Hepatocyte (in vitro differentiated cells): ENCODE data around the gene AKAP13. TPM values are rescaled to one million over a fixed set of nuclear protein-coding genes. Genes with fewer than 3 reads are reported as not detected.

ENCODE experiments used
- DNase-seq: peaks from one replicate; pipeline ENCODE4 v3.0.0-alpha.2; 2016; ENCODE audit warnings: low spot score
- H2AFZ ChIP-seq: fragments of 200-600 bp; sonication (generic); 2 replicates; pipeline ENCODE4 v1.6.0; 2016; ENCODE audit warnings: antibody characterized with exemption, mild to moderate bottlenecking
- H3K27ac ChIP-seq: fragments of 200-600 bp; sonication (generic); 2 replicates; pipeline ENCODE4 v1.5.1; 2016; ENCODE audit warnings: mild to moderate bottlenecking
- H3K27me3 ChIP-seq: fragments of 200-600 bp; sonication (generic); 2 replicates; pipeline ENCODE4 v1.6.1; 2016
- H3K36me3 ChIP-seq: fragments of 200-600 bp; sonication (generic); replicated peaks from 2 replicates; pipeline ENCODE4 v1.5.1; 2016; ENCODE audit warnings: low read depth; ENCODE audit not compliant: insufficient read depth
- H3K4me1 ChIP-seq: fragments of 200-600 bp; sonication (generic); 2 replicates; pipeline ENCODE4 v1.5.1; 2016; ENCODE audit warnings: mild to moderate bottlenecking, moderate library complexity; ENCODE audit not compliant: insufficient read depth
- H3K4me2 ChIP-seq: fragments of 200-600 bp; sonication (generic); 2 replicates; pipeline ENCODE4 v1.6.0; 2016
- H3K4me3 ChIP-seq: fragments of 200-600 bp; sonication (generic); 2 replicates; pipeline ENCODE4 v1.5.1; 2016; ENCODE audit warnings: mild to moderate bottlenecking
- H3K79me2 ChIP-seq: fragments of 200-600 bp; sonication (generic); 2 replicates; pipeline ENCODE4 v1.6.0; 2017; ENCODE audit warnings: mild to moderate bottlenecking
- H3K9me2 ChIP-seq: fragments of 200-600 bp; sonication (generic); replicated peaks from 2 replicates; pipeline ENCODE4 v1.6.0; 2017; ENCODE audit warnings: mild to moderate bottlenecking; ENCODE audit not compliant: insufficient read depth
- H3K9me3 ChIP-seq: fragments of 200-600 bp; sonication (generic); 2 replicates; pipeline ENCODE4 v1.5.1; 2016; ENCODE audit warnings: low read depth, mild to moderate bottlenecking
- H4K20me1 ChIP-seq: fragments of 200-600 bp; sonication (generic); 2 replicates; pipeline ENCODE4 v1.6.0; 2016; ENCODE audit warnings: mild to moderate bottlenecking; ENCODE audit not compliant: insufficient read depth, poor library complexity, severe bottlenecking
- CTCF ChIP-seq: fragments of 200-600 bp; sonication (generic); IDR thresholded peaks from 2 replicates; pipeline ENCODE4 v1.5.1; 2016; ENCODE audit warnings: antibody characterized with exemption, mild to moderate bottlenecking; ENCODE audit not compliant: poor library complexity
- EZH2 ChIP-seq: fragments of 200-600 bp; sonication (generic); IDR thresholded peaks from 2 replicates; pipeline ENCODE4 v1.6.1; 2016; ENCODE audit warnings: antibody characterized with exemption, mild to moderate bottlenecking, borderline replicate concordance
- EZH2phosphoT487 ChIP-seq: fragments of 200-600 bp; sonication (generic); IDR thresholded peaks from one replicate; pipeline ENCODE4 v1.6.1; 2018; ENCODE audit warnings: antibody characterized with exemption, mild to moderate bottlenecking, low read depth, moderate library complexity; ENCODE audit not compliant: unreplicated experiment, severe bottlenecking
- WGBS: methylation state at CpG from one replicate; pipeline ENCODE4 v1.1.6; 2016; ENCODE audit warnings: low lambda C conversion rate; ENCODE audit errors: missing lambda C conversion rate; 5-methylcytosine and 5-hydroxymethylcytosine counted together
- polyA plus RNA-seq: library from polyadenylated mRNA; unstranded; fragments of >200 nt; fragmentation: Nextera tagmentation; extraction: Ambion mirVana; gene quantifications from 2 replicates; pipeline ENCODE4 v1.2.1, GENCODE V29; 2016
- total RNA-seq: library from RNA; depleted of rRNA; stranded (reverse); fragments of >200 nt; gene quantifications from 2 replicates; pipeline ENCODE4 v1.2.3, GENCODE V29; 2014

The AKAP13 gene
- total and polyA plus RNA-seq, 2 experiments from 2014 or later = 55.6 to 80.9 TPM

- H3K9me3 ChIP-seq = no peaks in the 10 kb centered on the region
- peak overlapping the region; percentile 95 for H3K27ac ChIP-seq
- no peaks in the 10 kb centered on the region for H3K27me3 ChIP-seq
- WGBS = 61% methylated on average over 5 of the region's 5 CpGs
- no peaks in the 10 kb centered on the region for H4K20me1 ChIP-seq
- peak overlapping the region; percentile 66 for H3K4me2 ChIP-seq
- peak overlapping the region; percentile 8 for H3K4me3 ChIP-seq
- no peak for TF ChIP-seq CTCF
- TF ChIP-seq EZH2 = no peak
- no peak for TF ChIP-seq EZH2phosphoT487
- H2AFZ ChIP-seq = no peak overlapping the region
- H3K79me2 ChIP-seq = peaks cover 12% of the 10 kb centered on the region
- H3K4me1 ChIP-seq = peaks cover 52% of the 10 kb centered on the region
- peak; percentile 43 for DNase-seq
- H3K9me2 ChIP-seq = no peaks in the 10 kb centered on the region
- no peaks in the 10 kb centered on the region for H3K36me3 ChIP-seq
Measured at GRCh38 chr15:85706779-85707518, 326.5 kb downstream of the AKAP13 start.

- DNase-seq = peak; percentile 76
Measured at GRCh38 chr15:85707519-85708338, 327.3 kb downstream of the AKAP13 start.

GRCh38 chr15:85708402-85708941 lies 328.1 kb downstream of the AKAP13 start:
- no peak for TF ChIP-seq EZH2
- TF ChIP-seq CTCF = no peak
- TF ChIP-seq EZH2phosphoT487 = no peak
- WGBS = 41% methylated on average over 6 of the region's 6 CpGs
- peaks cover 38% of the 10 kb centered on the region for H3K4me1 ChIP-seq
- H3K36me3 ChIP-seq = no peaks in the 10 kb centered on the region
- peak; percentile 60 for DNase-seq
- H2AFZ ChIP-seq = no peak overlapping the region
- H3K27me3 ChIP-seq = no peaks in the 10 kb centered on the region
- no peaks in the 10 kb centered on the region for H3K9me2 ChIP-seq
- H3K4me3 ChIP-seq = no peak overlapping the region
- H3K79me2 ChIP-seq = peaks cover 12% of the 10 kb centered on the region
- no peaks in the 10 kb centered on the region for H3K9me3 ChIP-seq
- peak overlapping the region; percentile 66 for H3K4me2 ChIP-seq
- peak overlapping the region; percentile 95 for H3K27ac ChIP-seq
- no peaks in the 10 kb centered on the region for H4K20me1 ChIP-seq

More at GRCh38 chr15:85707519-85708338, 327.3 kb downstream of the AKAP13 start:
- H3K4me1 ChIP-seq = peaks cover 46% of the 10 kb centered on the region
- H3K4me3 ChIP-seq = peak overlapping the region; percentile 8
- WGBS = 41% methylated on average over 8 of the region's 8 CpGs
- H2AFZ ChIP-seq = no peak overlapping the region
- H3K27ac ChIP-seq = peak overlapping the region; percentile 95
- no peaks in the 10 kb centered on the region for H3K36me3 ChIP-seq
- no peaks in the 10 kb centered on the region for H3K27me3 ChIP-seq
- no peak for TF ChIP-seq EZH2
- TF ChIP-seq CTCF = no peak
- no peak for TF ChIP-seq EZH2phosphoT487
- H3K79me2 ChIP-seq = peaks cover 12% of the 10 kb centered on the region
- H3K9me2 ChIP-seq = no peaks in the 10 kb centered on the region
- peak overlapping the region; percentile 66 for H3K4me2 ChIP-seq
- H4K20me1 ChIP-seq = no peaks in the 10 kb centered on the region
- no peaks in the 10 kb centered on the region for H3K9me3 ChIP-seq
